GM19395 (cell line): ENCODE data around the gene MED31.
"Not testable (repeated sequence)": the region's sequence is repeated elsewhere in the genome, so short reads cannot be mapped to it uniquely, and the experiment has no call there.

Experiments
- ATAC-seq: cut with Tn5 transposase; IDR thresholded peaks from one replicate; pipeline ENCODE4 v1.9.1; 2021; ENCODE audit warnings: mild to moderate bottlenecking, moderate library complexity; ENCODE audit not compliant: unreplicated experiment

Gene MED31

DNA sequence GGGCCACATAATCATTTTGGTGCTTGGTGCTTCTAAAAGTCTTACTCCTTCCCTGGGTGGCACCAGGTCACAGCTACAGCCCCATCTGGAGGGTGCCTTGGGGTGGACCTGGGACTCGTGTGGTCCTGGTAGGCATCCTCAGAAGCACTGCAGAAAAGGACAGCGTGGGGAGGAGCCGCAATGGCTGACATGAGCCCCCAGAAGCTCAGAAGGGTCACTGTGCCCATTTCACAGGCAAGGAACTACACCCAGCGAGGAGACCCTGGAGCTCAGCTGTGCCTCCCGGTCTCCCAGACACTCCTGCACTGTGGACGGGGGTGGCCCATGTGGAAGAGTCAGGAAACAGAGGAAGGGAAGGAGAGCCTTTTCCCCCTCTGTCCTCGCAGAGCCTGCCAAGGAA lies 26.5 kb upstream of the MED31 start:
- ATAC-seq, result no peak

DNA sequence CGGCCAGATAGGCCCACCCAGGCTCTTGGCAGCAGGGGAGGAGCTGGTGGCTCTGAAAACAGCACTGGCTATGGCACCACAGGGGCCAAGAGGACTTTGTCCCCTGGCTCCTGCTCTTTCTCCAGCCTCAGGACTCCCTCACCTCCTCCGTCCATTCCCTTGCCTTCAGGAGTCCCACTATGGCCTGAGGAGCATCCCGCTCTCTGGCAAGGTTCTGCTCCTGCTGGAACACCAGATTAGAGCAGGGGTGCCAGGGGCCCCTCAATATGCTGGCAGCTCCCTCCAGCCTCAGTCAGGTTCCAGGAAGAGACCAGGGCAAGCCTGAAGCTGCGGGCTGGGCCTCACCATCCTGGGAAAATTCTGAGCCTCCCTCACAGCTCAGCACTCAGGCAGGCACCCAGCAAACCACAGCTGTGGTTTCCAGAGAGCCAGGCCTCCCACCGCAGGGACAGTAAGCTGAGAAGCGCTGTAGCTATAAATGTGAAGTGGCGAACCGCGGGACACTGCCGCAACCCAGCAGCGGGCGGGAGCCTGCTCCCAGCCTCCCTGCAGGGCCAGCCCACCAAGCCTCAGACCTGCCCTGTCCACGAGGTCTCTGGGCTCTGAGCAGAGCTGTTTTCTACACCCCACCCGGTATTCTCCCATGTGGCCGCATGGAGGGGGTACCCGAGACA lies 25.9 kb upstream of the MED31 start:
- no peak for ATAC-seq

DNA sequence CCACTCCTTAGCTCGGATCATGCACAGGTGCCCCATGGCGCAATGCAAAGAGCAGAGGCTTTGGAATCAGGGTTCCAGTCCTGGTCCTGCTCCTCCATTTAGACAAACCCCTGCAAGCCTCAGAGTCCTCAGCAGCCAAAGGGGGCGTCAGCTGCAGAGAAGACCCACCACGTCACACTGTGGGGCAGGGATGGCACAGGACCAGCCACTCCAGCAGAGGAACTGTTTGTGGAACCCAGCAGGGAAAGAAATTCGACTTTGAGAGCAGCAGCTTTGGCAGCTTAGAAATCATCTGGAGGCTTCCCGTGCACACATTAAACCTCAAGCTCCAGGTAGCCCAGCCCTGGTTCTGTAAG lies 25.4 kb upstream of the MED31 start:
- ATAC-seq, result no peak

DNA sequence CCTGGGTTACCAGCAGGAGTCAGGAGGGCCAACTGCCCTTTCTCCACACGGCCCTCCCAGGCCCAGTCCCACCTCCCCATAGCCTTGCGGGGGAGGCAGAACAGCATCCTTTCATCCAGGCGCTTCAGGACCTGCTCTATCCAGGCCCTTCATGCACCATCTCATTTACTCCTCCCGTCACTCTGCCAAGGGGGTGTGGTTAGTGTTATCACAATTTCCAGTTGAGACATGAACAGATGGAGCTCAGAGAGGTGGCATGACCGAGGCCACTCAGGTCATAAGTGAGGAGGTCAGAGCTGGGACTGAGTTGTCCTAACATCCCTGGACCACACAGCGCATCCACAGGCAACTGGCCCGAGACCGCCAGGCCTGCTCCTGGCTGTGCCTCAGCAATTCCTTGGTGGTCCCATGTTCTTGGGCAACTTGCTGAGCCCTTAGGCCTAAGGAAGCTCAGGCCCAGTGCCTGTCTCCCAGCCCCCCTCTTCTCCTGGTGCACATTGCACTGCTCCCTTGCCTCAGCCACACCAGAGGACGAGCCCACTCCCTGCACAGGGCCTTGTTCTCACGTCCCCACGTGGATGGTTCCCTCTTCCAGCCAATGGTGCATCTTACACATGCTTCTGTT lies 23.9 kb upstream of the MED31 start:
- ATAC-seq, result no peak

DNA sequence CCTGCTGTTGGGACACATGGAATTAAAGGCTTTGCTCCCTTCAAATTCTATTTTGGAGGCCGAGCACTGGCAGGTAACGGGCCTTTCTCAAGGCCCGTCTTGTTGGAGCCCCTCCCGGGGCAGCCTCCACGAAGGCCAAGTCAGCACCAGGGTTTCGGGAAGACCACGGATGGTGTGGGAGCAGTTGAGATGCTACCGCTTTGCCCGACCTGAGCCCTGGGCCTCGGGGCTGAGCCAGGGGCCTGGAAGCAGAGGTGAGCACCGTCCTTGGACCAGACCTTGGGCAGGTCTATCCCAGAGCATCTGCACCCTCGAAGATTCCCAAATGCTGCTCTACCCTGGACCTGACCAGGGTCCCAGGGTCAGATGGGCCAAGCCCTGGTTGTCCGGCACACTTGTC lies 23.2 kb upstream of the MED31 start:
- no peak for ATAC-seq

DNA sequence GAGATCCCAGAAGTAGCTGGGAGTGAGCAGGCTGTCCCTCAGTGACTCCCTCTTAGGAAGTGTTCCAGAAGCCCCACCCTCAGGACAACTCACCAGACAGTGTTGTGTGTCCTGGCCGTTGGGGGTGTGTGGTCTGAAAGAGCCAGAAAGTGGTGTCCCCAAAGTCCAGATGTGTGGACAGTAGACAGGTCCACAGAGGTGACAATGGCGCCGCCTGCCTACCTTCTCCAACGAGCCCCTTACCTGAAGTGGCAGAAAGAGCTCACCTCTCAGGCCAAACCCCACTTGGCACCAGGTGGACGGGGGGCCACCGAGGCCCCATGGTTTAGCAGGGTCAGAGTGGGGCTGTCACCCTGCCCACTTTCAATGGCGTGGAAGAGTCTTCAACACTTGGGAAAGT lies 20.0 kb upstream of the MED31 start:
- no peak for ATAC-seq

DNA sequence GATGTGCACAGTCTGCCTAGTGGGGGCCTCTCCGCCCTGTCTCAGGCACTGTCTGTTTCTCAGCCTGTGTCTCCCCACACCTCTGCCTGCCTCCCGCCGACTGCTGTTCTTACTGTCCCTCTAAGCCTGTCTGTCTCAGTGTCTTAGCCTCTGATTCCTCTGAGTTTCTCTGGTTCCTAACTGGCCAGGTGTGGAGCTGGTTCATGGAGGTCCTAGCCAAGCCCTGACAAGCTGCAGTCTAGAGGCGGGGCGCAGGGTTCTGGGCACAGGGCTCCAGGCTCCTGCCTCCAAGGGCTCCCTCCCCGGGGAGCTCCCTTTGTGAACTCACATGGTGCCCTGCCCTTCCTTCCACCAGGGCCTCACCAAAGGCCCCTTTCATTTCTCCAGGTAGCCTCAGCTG lies 19.6 kb upstream of the MED31 start:
- no peak for ATAC-seq

DNA sequence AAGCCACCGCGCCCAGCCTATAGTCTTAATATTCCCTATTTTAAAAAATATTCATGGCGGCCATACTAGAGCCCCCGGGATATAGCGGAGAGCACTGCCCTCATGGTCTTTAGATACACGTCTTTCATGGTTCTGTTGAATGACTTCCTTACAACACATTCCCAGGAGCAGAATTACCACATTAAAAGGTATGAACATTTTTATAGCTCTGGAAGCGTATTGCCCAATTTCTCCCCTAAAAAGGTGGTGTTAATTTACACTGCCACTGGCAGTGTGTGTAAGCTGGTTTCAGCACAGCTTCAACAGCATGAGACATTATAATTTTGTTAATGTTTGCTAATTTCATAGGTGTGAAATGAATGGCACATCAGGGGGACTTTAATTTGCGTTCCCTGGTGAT lies 19.2 kb upstream of the MED31 start:
- ATAC-seq, result no peak

DNA sequence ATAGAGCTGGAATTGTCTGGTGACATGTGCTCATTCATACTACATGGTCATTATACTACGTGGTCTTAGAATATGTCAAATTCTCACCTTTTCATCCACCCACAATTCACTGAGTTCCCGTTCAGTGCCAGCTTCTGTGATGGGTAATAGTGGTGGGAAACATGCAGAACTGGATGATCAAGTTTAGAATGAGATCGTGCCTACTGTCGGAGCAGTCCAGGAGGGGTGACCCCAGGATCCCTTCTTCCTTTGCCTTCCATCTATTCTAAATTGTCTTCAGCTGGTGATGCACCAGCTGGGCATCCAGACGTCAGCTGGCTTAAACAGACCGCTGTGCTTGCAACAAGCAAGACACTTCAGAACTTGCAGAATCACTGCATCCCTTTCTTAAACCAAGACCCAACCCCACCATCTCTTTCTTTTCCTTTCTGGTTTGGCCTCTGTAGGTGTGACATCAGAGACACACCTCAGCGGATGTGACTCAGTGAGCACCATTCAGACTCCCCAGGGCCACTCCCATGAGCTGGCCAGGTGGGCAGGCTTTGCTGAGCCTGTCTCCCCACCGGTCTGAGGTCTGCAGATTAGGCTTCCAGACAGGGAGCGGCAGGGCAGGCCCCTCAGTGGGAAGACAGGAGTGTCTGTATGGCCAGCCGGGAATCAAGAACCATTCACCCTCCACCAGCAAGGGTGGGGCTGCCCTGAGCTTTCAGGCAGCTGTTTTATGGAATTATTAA lies 18.2 kb upstream of the MED31 start:
- ATAC-seq, result no peak

DNA sequence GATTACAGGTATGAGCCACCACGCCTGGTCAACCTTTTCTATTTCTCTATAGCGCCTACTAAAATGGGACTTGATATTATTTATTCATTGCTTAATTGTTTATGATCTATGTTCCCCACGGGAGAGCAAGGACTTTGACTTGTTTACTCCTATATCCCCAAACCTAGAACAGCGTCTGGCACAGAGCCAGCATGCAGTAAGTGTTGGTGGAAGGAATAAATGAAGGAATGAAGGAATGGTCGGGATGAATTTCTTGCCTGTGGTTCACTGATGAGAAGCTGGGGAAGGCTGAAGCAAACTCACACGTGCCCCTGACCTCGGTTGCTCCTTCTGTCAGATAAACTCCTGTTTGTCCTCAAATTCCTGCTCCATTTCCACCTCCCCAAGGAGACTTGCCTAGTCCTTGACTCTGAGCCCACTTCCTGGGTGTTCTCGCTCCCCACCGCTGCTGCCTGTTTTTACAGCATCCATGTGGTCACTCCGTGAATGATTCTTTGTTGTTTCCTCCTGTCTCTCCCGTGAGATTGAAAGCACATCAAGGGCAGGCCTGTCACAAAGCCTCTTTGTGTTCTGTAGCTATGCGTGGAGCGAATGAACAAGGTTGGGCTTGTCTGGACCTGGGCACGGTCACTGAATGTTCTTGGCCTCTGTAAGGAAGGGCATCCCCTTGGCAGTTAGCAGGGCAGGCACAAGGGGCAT lies 17.5 kb upstream of the MED31 start:
- ATAC-seq, result no peak

DNA sequence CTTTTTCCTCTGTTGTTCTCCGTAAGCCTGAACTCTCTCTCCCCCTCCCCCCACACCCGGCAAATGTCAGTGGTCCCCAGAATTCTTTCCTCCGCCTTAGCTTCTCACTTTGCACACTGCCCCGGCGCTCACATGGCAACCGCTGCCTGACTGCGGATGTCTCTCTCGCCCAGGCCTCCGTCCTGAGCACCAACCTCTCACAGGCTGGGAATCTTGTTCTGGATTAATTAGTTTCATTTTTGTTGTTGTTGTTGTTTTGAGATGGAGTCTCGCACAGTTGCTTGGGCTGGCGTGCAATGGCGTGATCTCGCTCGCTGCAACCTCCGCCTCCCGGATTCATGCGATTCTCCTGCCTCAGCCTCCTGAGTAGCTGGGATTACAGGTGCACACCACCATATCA lies 16.8 kb upstream of the MED31 start:
- ATAC-seq, result no peak

DNA sequence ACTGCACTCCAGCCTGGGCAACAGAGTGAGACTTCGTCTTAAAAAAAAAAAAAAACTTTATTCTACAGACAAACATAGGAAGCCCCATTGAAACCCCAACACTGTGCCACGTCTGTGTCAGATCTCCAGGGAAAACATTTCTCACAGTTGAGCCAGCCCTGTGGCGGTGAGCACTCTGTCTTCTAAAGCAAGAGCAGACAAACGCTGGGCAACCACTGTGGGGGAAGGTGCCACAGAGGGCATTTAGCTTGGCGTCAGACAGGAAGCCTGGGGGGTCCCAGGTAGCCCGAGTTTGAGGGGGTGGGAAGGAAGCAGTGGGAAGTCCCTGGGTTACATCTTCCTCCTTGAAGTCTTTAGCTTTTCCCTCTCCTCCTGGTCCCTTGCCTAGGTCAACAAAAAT lies 16.1 kb upstream of the MED31 start:
- no peak for ATAC-seq

DNA sequence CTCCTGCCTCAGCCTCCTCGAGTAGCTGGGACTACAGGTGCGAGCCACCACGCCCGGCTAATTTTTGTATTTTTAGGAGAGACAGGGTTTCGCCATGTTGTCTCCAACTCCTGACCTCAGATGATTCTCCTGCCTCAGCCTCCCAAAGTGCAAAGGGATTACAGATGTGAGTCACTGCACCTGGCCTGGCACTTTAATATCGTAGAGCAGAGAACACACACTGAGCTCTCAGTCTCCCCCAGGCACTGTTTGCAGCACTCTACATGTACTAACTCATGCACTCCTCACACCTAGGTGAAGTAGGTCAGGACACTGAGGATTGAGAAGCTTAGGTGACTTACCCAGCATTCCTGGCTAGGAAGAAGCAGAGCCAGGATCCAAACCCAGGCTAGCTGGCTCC lies 15.2 kb upstream of the MED31 start:
- ATAC-seq, result no peak

DNA sequence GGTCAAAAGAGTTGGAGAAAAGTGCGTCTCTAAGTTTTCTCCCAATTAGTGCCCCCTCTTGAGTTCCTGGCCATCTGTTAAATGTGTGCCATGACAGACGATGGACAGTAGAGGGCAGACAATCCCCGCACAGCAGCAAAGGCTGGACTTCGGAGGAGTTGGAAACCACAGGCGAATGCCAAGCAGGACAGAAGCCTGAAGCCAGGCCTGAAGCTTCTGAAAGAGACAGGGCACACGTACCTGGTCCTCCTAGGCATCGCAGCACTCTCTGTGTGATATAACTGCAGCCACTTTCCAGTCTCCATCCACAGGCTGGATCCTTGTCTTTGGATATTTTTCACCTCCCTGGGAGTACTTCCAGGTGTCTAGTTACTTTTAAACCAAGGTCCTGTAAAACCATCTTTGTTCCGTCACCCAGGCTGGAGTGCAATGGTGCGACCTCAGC lies 14.7 kb upstream of the MED31 start:
- peak; percentile 60 for ATAC-seq

DNA sequence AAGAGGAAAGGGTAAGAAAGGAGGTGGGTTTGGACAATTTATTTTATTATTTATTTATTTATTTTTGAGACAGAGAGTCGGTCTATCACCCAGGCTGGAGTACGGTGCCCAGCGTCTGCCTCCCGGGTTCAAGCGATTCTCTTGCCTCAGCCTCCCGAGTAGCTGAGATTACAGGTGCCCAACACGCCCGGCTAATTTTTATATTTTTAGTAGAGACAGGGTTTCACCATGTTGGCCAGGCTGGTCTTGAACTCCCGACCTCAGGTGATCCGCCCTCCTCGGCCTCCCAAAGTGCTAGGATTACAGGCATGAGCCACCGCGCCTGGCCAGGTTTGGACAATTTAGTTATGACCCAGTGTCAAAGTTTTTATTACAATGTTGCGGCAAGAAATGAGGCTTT lies 11.8 kb upstream of the MED31 start:
- not testable (repeated sequence) for ATAC-seq

DNA sequence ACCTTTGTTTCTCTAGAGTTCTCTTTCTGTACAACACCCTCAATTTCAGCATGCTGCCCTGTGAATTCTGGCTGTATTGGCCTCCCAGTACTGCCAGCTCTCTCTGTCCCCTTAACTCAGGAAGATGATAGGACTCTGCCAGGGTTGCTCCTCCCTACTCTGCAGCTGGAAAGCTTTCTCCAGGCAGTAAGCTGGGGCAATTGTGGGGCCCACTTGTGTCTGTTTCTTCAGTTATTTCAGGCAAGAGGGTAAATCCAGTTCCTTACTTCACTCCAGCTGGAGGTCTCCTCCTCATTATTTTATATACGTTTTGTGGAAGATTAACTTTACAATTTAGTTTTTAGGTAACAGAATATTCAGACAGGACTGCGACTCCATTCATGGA lies 10.1 kb upstream of the MED31 start:
- no peak for ATAC-seq

DNA sequence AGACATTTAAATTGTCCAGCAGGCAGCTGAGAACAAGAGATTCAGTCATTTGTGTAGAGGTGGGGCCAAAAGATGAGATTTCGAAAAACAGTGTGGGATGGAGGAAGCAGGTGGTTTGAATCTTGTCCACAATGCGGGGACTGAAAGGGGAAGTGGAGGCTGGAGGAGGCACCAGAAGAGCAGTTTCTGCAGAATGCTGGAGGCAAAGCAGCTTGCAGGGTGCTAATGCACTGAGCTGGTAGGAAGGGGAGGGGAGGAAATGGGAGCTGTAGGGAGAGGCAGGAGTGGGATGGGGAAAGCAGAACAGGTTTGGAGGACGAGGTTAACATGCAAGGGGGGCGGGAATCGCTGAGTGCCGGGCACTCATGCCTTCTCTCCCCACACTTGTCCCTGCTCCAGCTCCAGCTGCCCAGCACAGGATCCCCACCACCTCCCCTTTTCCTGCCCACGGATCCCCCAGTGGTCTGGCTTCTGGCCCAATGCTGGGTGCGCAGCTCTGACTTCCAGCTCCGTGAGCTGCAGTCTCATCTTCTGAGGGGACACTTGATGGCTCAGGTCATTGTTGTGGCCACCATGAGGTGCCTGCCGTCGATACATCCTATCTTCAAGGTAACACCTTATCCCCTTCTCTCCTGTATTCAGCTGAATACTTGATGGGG lies 9.5 kb upstream of the MED31 start:
- ATAC-seq, result peak; percentile 63

DNA sequence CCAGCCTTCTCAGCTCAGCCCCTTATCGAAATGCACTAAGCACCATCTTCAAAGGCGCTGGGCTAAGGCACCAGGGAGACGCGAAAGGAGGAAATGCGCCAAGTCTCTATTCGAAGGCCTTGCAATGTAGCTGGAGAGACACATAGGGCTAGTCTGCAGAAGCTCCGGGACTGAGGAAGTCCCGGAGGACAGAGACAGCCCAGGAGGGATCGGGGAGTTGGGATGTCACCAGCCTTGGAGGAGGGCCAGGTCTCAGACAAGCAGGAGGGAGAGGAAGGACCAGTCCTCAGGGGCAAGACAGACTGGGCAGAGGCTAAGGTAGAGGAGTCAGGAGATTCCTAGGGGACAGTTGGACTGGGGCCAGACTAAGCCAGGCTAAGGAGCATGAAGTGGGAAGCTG lies 8.7 kb upstream of the MED31 start:
- no peak for ATAC-seq

DNA sequence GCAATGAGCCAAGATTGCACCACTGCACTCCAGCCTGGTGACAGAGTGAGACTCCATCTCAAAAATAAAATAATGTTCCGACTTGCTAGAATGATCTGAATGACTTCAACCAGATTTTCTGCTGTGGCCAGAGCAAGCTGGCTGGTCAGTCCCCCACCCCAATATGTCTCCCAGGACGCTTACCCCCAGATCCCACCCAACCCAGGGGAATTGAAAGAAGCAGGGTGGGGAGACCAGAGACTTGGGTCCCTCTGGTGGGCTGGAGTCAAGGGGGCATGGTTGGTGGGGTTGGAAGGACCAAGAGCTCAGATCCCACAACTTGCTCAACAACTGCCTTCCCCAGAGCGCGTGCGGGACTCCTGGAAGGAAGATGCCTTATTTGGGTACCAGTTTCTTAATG lies 7.0 kb upstream of the MED31 start:
- not testable (repeated sequence) for ATAC-seq

DNA sequence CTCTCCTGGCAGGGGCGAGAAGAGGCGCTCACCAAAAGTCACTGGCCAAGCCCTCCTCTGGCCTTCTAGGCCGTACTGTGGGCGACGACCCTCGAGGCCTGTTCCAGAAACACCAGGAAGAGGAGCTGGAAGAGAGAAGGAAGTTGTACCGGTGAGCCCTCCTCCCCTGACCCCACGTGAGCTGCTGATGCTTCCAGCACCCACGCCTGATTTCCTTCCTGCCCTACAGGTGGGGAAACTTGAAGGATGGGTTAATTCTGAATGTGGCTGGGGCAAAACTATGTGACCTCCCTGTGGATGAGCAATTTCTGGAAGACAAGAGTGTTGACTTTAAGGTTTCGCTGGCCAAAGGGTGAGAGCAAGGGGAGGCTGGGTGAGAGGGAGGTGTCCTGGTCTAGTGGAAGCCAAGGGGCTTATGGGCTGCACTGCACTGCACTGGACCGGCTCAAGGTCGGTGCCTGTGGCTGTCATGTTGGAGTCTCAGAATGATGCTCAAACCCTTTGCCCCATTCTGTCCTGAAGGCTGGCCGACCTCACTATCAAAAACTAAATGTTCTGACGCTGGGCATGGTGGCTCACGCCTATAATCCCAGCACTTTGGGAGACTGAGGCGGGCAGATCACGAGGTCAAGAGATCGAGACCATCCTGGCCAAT lies 6.4 kb upstream of the MED31 start:
- ATAC-seq, result no peak
